Measurements from ENCODE around the gene SLC6A5.

Gene SLC6A5

DNA sequence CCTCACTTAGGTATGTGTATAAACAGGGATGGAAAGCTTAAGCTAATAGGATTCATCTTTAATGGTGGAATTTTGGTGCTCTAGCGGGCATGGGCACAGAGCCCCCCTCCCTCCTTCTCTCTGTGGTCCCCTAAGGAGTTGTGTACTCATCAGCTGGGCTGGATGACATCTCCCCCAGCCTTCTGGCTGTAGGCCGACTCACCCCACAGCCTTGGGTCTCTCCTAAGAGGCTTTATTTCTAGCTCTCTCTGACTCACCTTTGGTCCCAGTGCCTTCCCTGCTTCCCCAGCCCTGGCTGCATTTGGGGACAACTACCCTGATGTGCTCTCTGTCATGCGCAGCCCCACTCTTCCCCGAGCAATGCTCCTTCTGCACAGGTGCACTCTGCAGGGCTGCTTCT, 26.9 kb downstream of the SLC6A5 start:
- H3K4me1 ChIP-seq (ENCODE audit: control insufficient read depth in 1 of 2, insufficient read depth in 2 of 2, low read length in 2 of 2) = no peaks in the 10 kb centered on the region
- no peaks in the 10 kb centered on the region for H3K27me3 ChIP-seq (ENCODE audit: low read depth, low read length)
- H3K27ac ChIP-seq (ENCODE audit: low read length) = no peak overlapping the region
- no peak overlapping the region for H3K4me3 ChIP-seq (ENCODE audit: low read depth in 1 of 2, low read length in 2 of 2)
- H3K36me3 ChIP-seq (ENCODE audit: control insufficient read depth in 1 of 2, insufficient read depth in 2 of 2, low read length in 2 of 2) = no peaks in the 10 kb centered on the region
- H3K9me3 ChIP-seq (ENCODE audit: control insufficient read depth in 1 of 2, low read length in 2 of 2) = peaks cover 0 to 2% of the 10 kb centered on the region in 2 donors

DNA sequence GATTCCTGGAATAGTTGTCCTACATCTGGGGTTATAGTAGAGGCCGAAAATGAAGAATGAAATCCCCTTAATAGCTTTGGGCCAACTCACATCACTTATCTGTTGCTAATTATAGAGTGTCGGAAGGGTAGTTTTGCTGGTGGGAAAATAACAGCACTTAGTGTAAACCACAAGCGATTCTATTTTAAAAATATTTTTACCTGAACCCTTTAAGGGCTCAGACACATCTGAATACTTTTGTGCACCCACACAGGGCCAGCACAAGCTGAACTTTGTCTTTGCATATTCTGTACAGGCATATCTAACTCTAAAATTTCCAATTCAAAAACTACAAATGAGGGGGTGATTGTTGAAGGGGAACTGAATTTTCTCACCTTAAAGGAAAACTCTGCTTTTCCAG, 27.6 kb downstream of the SLC6A5 start:
- H3K9me3 ChIP-seq (ENCODE audit: control insufficient read depth in 1 of 2, low read length in 2 of 2) = peaks cover 0 to 2% of the 10 kb centered on the region in 2 donors
- H3K27me3 ChIP-seq (ENCODE audit: low read depth, low read length) = no peaks in the 10 kb centered on the region
- H3K4me1 ChIP-seq (ENCODE audit: control insufficient read depth in 1 of 2, insufficient read depth in 2 of 2, low read length in 2 of 2) = no peaks in the 10 kb centered on the region
- no peak overlapping the region for H3K27ac ChIP-seq (ENCODE audit: low read length)
- no peak overlapping the region for H3K4me3 ChIP-seq (ENCODE audit: low read depth in 1 of 2, low read length in 2 of 2)
- H3K36me3 ChIP-seq (ENCODE audit: control insufficient read depth in 1 of 2, insufficient read depth in 2 of 2, low read length in 2 of 2) = no peaks in the 10 kb centered on the region

DNA sequence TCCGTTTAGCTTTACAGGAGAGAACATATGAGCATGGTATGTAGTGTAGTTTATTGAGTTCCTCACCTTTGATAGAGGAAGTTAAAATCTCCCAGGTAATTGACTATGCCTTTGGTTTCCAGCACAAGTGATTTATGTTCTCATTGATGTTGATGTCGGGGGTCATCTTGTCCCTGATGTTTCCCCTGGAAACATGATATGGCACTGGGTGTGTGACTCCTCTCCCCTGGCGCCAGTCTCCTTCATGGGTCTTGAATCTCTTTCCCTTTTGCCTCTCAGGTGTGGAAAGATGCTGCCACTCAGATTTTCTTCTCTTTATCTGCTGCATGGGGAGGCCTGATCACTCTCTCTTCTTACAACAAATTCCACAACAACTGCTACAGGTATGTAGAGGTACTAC, 28.3 kb downstream of the SLC6A5 start:
- no peaks in the 10 kb centered on the region for H3K27me3 ChIP-seq (ENCODE audit: low read depth, low read length)
- no peaks in the 10 kb centered on the region for H3K36me3 ChIP-seq (ENCODE audit: control insufficient read depth in 1 of 2, insufficient read depth in 2 of 2, low read length in 2 of 2)
- no peak overlapping the region for H3K4me3 ChIP-seq (ENCODE audit: low read depth in 1 of 2, low read length in 2 of 2)
- H3K27ac ChIP-seq (ENCODE audit: low read length) = no peak overlapping the region
- no peaks in the 10 kb centered on the region for H3K4me1 ChIP-seq (ENCODE audit: control insufficient read depth in 1 of 2, insufficient read depth in 2 of 2, low read length in 2 of 2)
- H3K9me3 ChIP-seq (ENCODE audit: control insufficient read depth in 1 of 2, low read length in 2 of 2) = peaks cover 0 to 2% of the 10 kb centered on the region in 2 donors

DNA sequence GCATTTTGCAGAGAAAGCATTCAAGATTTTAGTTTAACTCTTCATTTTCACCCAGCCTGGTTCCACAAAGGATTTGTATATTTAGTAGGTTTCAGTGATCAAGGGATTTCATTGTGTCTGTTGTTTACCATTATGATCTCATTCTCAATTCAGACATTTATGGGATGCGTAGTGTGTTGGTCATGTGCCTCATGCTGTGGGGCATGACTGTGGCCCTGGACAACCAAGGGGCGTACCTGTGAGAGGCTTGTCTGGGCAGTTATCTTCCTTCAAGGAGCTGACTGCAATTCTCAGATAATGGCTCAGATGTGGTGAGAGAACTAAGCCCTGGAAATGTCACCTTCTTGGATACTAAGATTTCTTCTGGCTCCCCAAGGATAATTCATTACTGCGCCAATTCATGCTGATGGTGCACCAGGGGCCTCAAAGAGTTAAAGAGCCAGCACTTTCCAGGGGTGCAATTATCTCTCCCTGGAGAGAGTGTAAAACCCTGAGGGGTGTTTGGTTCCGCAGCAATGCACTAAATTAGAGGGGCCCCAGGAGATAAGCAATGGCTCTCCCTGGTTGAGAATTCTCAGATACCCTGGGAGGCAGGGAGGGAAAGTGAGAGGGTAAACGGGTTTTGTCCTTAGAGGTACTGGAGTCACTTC, 32.2 kb downstream of the SLC6A5 start:
- no peaks in the 10 kb centered on the region for H3K27me3 ChIP-seq (ENCODE audit: low read depth, low read length)
- H3K4me3 ChIP-seq (ENCODE audit: low read depth in 1 of 2, low read length in 2 of 2) = no peak overlapping the region
- H3K36me3 ChIP-seq (ENCODE audit: control insufficient read depth in 1 of 2, insufficient read depth in 2 of 2, low read length in 2 of 2) = no peaks in the 10 kb centered on the region
- no peaks in the 10 kb centered on the region for H3K4me1 ChIP-seq (ENCODE audit: control insufficient read depth in 1 of 2, insufficient read depth in 2 of 2, low read length in 2 of 2)
- no peak overlapping the region for H3K27ac ChIP-seq (ENCODE audit: low read length)
- peaks cover 0 to 2% of the 10 kb centered on the region in 2 donors for H3K9me3 ChIP-seq (ENCODE audit: control insufficient read depth in 1 of 2, low read length in 2 of 2)

DNA sequence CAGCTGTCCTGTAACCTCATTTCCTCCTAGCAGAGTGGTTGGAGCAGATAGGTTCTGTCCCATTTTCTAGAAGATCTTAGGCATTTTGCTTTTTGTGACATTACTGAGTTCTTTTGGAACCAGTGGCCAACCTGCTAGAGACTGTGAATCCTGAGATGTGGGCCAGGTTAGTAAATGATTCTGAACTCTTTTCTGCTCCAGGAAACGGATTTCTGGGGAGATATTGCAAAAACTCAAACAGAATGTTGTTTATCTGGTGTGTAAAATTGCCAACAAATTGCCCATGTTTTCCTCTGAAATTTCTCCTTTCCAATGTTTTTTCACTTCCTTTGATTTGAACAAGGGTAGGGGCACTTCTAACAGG, 32.7 kb downstream of the SLC6A5 start:
- H3K4me1 ChIP-seq (ENCODE audit: control insufficient read depth in 1 of 2, insufficient read depth in 2 of 2, low read length in 2 of 2) = no peaks in the 10 kb centered on the region
- H3K9me3 ChIP-seq (ENCODE audit: control insufficient read depth in 1 of 2, low read length in 2 of 2) = peaks cover 0 to 2% of the 10 kb centered on the region in 2 donors
- no peak overlapping the region for H3K27ac ChIP-seq (ENCODE audit: low read length)
- no peaks in the 10 kb centered on the region for H3K27me3 ChIP-seq (ENCODE audit: low read depth, low read length)
- no peaks in the 10 kb centered on the region for H3K36me3 ChIP-seq (ENCODE audit: control insufficient read depth in 1 of 2, insufficient read depth in 2 of 2, low read length in 2 of 2)
- H3K4me3 ChIP-seq (ENCODE audit: low read depth in 1 of 2, low read length in 2 of 2) = no peak overlapping the region

DNA sequence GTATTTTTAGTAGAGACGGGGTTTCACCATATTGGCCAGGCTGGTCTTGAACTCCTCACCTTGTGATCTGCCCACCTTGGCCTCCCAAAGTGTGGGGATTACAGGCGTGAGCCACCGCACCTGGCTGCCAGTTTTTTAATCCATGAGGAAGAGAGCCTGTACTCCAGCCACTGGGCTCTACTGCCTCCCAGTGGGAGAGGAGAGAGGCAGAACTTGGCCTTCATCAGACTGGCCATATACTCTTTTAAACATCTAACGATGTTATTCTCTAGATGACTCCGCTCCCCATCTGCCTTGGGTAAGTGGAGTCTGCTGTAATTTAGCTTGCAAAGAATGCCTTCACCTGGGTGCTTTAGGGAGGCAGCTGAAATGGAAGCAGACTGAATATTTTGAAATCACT, 34.6 kb downstream of the SLC6A5 start:
- Histone ChIP-seq H3K27me3 (ENCODE audit: low read depth, low read length) (no peaks in the 10 kb centered on the region), H3K4me3 (ENCODE audit: low read depth in 1 of 2, low read length in 2 of 2) (no peak overlapping the region), H3K4me1 (ENCODE audit: control insufficient read depth in 1 of 2, insufficient read depth in 2 of 2, low read length in 2 of 2) (no peaks in the 10 kb centered on the region), H3K36me3 (ENCODE audit: control insufficient read depth in 1 of 2, insufficient read depth in 2 of 2, low read length in 2 of 2) (no peaks in the 10 kb centered on the region), H3K27ac (ENCODE audit: low read length) (no peak overlapping the region), H3K9me3 (ENCODE audit: control insufficient read depth in 1 of 2, low read length in 2 of 2) (peaks cover 0 to 2% of the 10 kb centered on the region in 2 donors)

DNA sequence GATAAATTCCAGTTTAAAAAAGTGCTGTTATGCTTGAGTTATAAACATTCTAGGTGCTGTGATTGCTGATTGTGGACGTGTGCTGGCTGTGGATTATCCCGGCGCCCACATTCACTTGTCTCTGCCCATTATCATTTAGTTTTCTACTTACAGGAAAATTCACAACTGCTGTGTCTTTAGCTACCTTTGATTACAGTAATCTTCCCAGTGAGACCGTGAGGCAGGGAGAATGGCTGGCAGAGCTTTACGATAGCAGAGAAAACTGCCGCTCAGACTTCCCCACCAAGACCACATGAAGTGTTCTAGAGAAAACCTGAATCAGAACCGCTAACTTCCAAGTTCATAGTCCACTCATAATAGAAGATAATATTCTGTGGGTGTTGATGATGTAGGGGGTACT, 35.4 kb downstream of the SLC6A5 start:
- no peaks in the 10 kb centered on the region for H3K27me3 ChIP-seq (ENCODE audit: low read depth, low read length)
- no peak overlapping the region for H3K4me3 ChIP-seq (ENCODE audit: low read depth in 1 of 2, low read length in 2 of 2)
- no peak overlapping the region for H3K27ac ChIP-seq (ENCODE audit: low read length)
- H3K36me3 ChIP-seq (ENCODE audit: control insufficient read depth in 1 of 2, insufficient read depth in 2 of 2, low read length in 2 of 2) = no peaks in the 10 kb centered on the region
- no peaks in the 10 kb centered on the region for H3K4me1 ChIP-seq (ENCODE audit: control insufficient read depth in 1 of 2, insufficient read depth in 2 of 2, low read length in 2 of 2)
- H3K9me3 ChIP-seq (ENCODE audit: control insufficient read depth in 1 of 2, low read length in 2 of 2) = peaks cover 0 to 2% of the 10 kb centered on the region in 2 donors

DNA sequence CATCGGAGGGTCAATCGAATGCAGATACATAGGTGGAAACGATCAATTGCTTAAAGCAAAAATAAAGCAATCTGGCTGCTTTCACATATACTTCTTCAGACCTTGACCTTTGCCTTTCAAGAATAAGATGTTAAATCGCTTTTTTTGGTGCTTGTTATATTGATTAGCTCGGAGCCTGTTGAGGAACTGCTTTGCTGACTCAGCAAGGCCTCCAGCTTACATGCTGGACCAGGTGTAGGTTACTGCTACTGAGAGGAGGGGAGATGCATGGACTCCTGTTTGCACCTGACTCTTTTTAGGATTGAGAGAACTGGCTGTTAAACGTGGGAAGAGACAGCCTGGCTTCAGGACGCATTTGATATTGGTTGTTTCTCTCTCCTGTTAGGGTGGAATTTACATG, 38.7 kb downstream of the SLC6A5 start:
- no peak overlapping the region for H3K27ac ChIP-seq (ENCODE audit: low read length)
- H3K27me3 ChIP-seq (ENCODE audit: low read depth, low read length) = no peaks in the 10 kb centered on the region
- H3K36me3 ChIP-seq (ENCODE audit: control insufficient read depth in 1 of 2, insufficient read depth in 2 of 2, low read length in 2 of 2) = no peaks in the 10 kb centered on the region
- H3K4me1 ChIP-seq (ENCODE audit: control insufficient read depth in 1 of 2, insufficient read depth in 2 of 2, low read length in 2 of 2) = no peaks in the 10 kb centered on the region
- no peaks in the 10 kb centered on the region for H3K9me3 ChIP-seq (ENCODE audit: control insufficient read depth in 1 of 2, low read length in 2 of 2)
- no peak overlapping the region for H3K4me3 ChIP-seq (ENCODE audit: low read depth in 1 of 2, low read length in 2 of 2)

DNA sequence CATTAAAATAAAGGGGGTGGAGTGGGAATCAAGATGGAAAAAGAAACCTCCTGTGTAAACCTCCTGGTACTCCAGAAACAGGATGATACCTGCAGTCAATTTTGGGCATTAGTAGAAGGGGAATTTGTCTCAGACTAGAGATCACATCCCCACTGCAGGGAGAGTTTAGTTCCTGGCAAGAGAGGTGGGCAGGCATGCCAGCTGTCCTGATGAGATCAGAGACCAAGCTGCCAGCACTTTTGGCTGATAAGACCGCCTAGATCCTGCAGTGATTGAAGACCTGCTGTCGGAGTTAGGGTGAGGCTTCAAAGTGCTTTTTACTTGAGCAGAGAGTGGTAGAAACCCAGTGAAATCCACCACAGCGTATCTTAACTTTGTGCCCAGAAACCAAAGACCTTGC, 40.3 kb downstream of the SLC6A5 start:
- Histone ChIP-seq H3K27ac (ENCODE audit: low read length) (no peak overlapping the region), H3K4me1 (ENCODE audit: control insufficient read depth in 1 of 2, insufficient read depth in 2 of 2, low read length in 2 of 2) (no peaks in the 10 kb centered on the region), H3K9me3 (ENCODE audit: control insufficient read depth in 1 of 2, low read length in 2 of 2) (no peaks in the 10 kb centered on the region), H3K27me3 (ENCODE audit: low read depth, low read length) (no peaks in the 10 kb centered on the region), H3K36me3 (ENCODE audit: control insufficient read depth in 1 of 2, insufficient read depth in 2 of 2, low read length in 2 of 2) (no peaks in the 10 kb centered on the region), H3K4me3 (ENCODE audit: low read depth in 1 of 2, low read length in 2 of 2) (no peak overlapping the region)

DNA sequence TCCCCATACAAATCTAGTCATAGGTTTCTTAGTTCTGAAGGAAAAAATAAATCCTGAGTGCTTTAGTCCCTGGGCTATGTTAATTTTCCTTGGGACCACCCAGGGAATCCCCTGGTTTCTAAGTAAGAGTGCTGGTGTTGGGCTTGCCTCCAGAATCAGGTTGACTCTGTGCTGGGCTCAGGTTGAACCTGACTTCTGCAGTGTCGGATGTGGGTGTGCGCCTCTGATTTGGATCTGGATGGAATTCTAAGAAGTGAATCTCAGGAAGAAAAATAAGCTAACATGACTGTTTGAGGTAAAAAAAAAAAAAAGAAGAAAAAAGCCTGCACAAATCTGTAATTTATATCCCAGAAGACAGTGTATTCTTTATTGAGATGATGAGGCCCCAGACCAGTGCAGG, 41.0 kb downstream of the SLC6A5 start:
- Histone ChIP-seq H3K4me3 (ENCODE audit: low read depth in 1 of 2, low read length in 2 of 2) (no peak overlapping the region), H3K27me3 (ENCODE audit: low read depth, low read length) (no peaks in the 10 kb centered on the region), H3K4me1 (ENCODE audit: control insufficient read depth in 1 of 2, insufficient read depth in 2 of 2, low read length in 2 of 2) (no peaks in the 10 kb centered on the region), H3K36me3 (ENCODE audit: control insufficient read depth in 1 of 2, insufficient read depth in 2 of 2, low read length in 2 of 2) (no peaks in the 10 kb centered on the region), H3K27ac (ENCODE audit: low read length) (no peak overlapping the region), H3K9me3 (ENCODE audit: control insufficient read depth in 1 of 2, low read length in 2 of 2) (no peaks in the 10 kb centered on the region)

DNA sequence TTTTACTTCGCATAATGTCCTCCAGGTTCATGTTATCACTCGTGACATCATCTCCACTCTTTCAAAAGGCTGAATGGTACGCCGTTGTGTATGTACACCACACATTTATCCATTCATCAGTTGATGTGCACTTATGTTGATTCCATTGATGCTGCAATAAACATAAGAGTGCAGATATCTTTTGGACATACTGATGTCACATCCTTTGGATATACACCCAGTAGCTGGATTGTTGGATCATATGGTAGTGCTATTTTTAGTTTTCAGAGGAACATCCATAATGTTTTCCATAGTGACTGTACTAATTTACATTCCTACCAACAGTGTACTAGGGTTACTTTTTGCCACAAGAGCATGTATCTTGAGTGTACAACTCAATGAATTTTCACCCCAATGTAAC, 45.0 kb downstream of the SLC6A5 start:
- Histone ChIP-seq H3K4me3 (ENCODE audit: low read depth in 1 of 2, low read length in 2 of 2) (no peak overlapping the region), H3K36me3 (ENCODE audit: control insufficient read depth in 1 of 2, insufficient read depth in 2 of 2, low read length in 2 of 2) (no peaks in the 10 kb centered on the region), H3K27ac (ENCODE audit: low read length) (no peak overlapping the region), H3K27me3 (ENCODE audit: low read depth, low read length) (no peaks in the 10 kb centered on the region), H3K4me1 (ENCODE audit: control insufficient read depth in 1 of 2, insufficient read depth in 2 of 2, low read length in 2 of 2) (no peaks in the 10 kb centered on the region), H3K9me3 (ENCODE audit: control insufficient read depth in 1 of 2, low read length in 2 of 2) (no peaks in the 10 kb centered on the region)

DNA sequence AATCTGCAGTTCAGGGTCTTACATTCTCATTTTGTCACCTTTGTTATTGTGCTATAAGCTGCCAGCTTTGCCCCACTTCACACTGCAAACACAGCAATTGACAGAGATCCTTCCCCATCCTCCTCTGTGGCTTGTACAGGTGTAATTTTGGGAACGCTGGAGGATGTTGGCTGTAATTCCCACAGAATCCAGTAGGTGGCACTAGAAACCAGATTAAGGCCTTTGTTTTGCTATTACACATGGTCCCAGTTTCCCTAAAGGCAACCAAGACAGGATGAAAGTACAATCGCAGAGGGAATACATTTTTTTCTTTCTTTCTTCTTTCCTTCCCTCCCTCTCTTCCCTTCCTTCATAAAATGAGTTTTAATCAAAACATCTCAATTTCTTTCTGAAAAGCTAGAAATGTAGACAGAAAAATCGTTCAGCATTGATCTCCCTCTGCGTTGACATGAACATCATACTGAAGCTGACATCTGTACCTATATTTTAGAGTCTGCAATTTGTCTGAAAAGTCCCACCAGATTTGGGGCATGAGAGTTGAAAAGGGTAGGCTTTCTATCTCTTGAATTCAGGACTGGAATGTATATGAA, 48.7 kb downstream of the SLC6A5 start:
- H3K27ac ChIP-seq (ENCODE audit: low read length) = no peak overlapping the region
- H3K4me1 ChIP-seq (ENCODE audit: control insufficient read depth in 1 of 2, insufficient read depth in 2 of 2, low read length in 2 of 2) = no peaks in the 10 kb centered on the region
- no peaks in the 10 kb centered on the region for H3K36me3 ChIP-seq (ENCODE audit: control insufficient read depth in 1 of 2, insufficient read depth in 2 of 2, low read length in 2 of 2)

More for the DNA sequence above, 48.7 kb downstream of the SLC6A5 start:
- Histone ChIP-seq H3K4me3 (ENCODE audit: low read depth in 1 of 2, low read length in 2 of 2) (no peak overlapping the region), H3K9me3 (ENCODE audit: control insufficient read depth in 1 of 2, low read length in 2 of 2) (no peaks in the 10 kb centered on the region), H3K27me3 (ENCODE audit: low read depth, low read length) (no peaks in the 10 kb centered on the region)
